Measurements from ENCODE around the gene PER3.

PER3 gene

DNA sequence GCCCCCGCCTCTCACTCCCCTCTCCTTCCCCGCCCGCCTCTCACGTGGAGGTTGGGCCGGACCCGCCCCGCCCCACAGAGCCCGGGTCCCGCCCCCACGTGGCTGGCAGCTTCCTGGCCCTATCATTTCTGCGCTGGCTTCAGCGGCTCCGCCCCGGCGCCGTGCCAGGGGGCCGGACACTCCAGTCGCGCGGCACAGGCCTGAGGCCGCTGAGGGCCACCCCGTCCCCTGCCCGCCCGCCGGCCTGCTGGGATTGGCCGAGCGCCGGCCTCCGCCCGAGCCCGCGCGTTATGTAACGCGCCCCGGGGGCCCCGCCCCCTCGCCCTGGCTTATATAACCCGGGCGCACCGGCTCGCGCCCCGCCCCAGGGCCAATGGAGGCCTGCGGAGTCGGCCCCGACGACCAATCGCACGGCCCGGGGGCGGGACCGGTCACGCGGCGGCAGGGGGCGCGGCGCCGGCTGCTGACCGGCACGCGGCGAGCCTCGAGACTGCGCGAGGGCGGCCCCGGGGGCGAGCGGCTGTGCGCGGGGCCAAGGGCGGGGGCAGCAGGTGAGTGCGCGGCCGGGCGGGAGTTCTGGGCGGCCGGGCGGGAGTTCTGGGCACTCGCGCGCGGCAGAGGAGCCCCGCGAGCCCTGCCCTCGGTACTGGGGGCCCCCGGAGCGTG is at the start of gene PER3:
Gene PER3 (plus strand): TSS at position 466 of the 666 bp plus-strand sequence. CDS start 587 bp downstream, outside the sequence.
- ATAC-seq, result peak; percentile 96
- peak; percentile 90 for DNase-seq

DNA sequence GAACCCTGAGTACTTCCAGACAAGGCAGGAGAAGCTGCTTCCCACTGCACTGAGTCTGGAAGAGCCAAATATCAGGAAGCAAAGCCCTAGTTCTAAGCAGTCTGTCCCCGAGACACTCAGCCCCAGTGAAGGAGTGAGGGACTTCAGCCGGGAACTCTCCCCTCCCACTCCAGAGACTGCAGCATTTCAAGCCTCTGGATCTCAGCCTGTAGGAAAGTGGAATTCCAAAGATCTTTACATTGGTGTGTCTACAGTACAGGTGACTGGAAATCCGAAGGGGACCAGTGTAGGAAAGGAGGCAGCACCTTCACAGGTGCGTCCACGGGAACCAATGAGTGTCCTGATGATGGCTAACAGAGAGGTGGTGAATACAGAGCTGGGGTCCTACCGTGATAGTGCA is 46.0 kb upstream of the PER3 start:
- no peak for ATAC-seq
- DNase-seq, result no peak

DNA sequence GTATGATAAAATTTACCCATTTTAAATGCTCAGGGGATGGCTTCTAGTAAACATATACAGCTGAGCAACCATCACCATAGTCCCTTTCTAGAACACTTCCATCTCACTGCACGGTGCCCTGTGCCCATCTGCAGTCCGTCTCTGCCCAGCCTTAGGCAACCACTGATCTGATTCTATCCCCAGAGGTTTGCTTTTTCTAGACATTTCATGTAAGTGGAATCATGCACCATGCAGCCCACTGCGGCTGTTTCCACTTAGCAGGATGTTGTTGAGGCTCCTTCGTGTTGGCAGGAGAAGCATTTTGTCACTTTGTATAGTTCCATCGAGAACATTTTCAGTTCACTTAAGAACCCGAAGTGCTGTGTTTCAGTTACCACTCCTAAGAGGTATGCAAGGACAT is 40.7 kb upstream of the PER3 start:
- ATAC-seq (no peak), DNase-seq (no peak)

DNA sequence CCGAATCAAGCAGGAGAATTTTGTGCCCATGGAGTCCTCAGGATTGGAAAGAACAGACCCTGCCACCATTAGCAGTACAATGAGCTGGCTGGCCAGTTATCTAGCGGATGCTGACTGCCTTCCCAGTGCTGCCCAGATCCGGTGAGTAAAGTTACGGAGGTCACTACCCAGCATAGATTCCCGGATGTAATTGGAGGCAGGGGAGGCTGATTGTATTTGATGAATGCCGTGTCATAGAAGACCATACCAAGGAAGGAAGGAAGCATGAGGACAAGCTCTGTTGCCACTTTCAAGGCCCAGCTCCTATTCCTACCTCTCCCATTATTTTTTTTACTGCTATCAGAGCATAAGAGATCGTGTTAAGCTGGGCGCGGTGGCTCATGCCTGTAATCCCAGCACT is 39.2 kb upstream of the PER3 start:
- no peak for ATAC-seq
- DNase-seq, result no peak

DNA sequence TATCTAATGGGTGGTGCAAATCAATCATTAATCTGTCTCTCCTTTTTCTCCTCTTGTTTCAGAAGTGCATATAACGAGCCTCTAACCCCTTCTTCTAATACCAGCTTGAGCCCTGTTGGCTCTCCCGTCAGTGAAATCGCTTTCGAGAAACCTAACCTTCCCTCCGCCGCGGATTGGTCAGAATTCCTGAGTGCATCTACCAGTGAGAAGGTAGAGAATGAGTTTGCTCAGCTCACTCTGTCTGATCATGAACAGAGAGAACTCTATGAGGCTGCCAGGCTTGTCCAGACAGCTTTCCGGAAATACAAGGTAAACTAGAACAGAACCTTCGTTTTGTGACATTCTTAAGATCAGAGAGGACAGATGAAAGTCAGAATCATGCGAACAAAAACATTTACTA is 38.3 kb upstream of the PER3 start:
- DNase-seq, result no peak
- no peak for ATAC-seq

DNA sequence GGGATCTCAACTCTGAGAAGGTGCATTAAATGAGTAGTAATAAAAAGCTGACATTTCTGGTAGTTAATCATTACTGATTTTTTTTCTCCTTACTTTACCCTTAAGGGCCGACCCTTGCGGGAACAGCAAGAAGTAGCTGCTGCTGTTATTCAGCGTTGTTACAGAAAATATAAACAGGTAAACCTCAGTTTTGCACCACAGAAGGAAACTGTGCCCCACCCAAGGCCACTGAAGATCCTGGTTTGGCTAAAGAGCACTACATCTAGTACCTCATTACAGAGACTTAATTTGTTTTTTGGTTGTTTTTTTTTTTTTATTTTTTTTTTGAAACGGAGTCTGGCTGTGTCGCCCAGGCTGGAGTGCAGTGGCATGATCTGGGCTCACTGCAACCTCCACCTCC is 36.5 kb upstream of the PER3 start:
- ATAC-seq (no peak), DNase-seq (no peak)

DNA sequence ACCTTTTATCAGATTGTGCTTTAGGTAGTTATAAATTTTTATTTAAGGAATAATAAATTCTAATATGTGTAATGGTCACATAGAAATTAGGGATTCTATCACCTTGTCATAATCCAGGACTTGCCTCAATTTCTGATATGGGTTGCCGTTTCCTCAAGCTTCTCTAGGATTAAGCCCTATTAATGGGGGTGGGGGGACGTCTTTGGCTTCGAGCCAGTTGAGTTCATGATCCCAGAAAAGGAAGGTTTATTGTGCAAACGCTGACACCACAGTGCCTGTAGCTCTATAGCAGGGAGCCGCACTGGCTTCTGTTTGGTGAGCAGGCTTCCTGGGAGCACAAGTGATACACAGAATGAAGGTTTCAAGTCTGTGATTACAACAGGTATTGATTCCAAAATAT is 35.0 kb upstream of the PER3 start:
- ATAC-seq (no peak), DNase-seq (no peak)

DNA sequence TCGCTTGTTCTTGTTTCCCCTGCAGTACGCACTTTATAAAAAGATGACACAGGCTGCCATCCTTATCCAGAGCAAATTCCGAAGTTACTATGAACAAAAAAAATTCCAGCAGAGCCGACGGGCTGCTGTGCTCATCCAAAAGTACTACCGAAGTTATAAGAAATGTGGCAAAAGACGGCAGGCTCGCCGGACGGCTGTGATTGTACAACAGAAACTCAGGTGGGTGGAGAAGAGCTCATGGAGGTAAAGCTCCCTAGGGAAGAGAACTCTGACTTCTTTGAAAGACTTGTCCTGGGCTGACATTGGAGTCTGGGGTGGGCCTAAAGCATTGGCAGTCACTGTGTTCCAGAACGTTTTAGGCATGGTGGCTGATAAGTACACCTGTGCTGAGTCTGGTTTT is 32.9 kb upstream of the PER3 start:
- no peak for ATAC-seq
- DNase-seq, result no peak

DNA sequence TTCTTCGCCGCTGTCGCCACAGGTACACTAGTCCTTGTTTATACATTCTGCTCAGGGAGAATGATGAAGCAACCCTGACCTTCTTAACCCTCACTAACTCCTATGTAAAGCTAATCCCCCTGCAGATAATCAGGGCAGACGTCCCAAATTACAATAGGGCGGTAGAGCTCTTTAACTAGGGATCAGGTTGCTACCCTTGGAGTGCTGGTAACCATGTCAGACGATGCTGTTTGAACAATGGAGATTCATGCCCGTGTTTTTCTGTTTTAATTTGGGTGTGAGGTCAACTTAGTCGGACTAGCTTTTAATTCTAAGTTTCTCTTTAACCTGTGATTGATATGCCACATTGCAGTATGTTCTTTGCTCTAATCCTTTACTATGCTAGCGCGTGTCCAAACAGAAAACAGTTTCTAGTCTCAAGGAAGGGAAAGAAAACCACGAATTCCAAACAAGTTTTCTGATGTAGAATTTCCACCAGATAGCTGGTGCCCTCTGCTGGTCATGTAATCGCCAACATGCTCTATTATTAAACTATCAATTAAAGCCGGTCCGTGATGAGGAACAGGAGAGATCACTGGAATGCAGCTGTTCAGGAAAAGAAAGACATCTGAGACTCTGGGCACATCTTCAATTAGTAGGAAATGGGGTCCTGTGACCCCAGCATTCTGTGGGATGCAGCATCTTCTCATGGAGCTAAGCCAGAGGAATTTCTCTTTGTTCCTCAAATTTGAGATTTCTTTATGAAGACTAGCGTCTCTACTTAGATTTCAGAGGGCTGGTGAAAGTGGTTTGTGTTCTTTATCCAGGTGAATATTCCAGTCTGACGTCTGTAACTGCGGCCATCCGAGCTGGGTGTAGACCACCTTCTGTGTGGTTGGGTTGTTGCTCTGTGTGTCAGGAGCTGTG is 31.3 kb upstream of the PER3 start:
- ATAC-seq, result no peak
- peak; percentile 60 for DNase-seq

DNA sequence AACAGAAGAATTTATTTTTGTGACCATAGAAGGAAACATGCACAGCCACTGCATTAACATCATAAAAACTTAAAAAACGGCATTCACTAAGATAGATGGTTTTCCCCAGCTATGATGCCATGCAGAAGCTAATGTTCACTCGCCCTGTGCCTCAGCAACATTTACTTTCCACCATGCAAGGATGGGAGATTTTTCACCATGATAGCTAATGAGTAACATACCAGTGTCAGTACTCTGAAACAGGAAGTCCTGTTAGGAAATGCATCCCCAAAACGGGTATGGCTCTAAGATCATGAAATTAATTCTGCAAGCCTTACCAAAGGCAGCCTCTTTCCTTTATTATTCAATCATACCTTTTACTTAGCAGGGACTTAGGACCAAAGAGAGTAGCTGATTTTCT is 30.4 kb upstream of the PER3 start:
- DNase-seq, result no peak
- ATAC-seq, result no peak

DNA sequence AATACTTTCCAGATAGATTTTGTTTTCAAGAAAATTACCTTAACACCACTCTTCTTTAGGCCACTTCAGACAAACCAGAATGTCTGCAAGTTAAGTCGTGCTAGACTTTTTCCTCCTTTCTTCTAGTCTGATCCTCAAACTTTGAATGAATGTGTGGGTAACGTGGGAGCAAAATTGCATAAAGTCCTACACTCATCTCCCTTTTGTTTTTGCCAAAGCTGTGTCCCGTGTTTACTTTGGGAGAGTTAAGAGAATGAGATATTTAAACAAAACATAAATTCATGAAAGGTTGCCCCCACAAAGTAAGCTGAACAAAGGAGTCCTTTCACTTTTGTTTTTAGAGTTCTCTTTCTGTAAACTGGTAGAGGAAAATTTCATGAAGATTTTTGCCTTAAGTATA is 29.9 kb upstream of the PER3 start:
- no peak for ATAC-seq
- DNase-seq, result no peak

DNA sequence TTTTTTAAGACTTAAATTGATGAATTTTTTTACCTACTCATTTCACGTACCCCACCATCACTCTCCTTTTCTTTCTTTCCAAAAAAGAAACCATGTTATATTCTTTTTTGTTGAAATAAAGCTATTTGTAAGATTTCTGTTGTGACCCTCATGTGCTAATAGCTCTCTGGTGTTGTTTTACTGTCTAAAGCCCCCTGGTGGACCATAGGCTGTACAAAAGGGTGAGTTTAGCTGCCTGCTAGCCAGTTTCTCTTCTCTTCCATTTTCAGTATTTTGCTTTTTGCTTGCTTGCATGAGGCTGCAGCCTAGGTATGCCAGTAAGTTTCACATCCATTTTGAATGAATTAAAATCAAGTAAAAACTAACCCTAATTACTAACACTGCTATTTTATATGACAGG is 28.6 kb upstream of the PER3 start:
- DNase-seq, result no peak
- ATAC-seq, result no peak

DNA sequence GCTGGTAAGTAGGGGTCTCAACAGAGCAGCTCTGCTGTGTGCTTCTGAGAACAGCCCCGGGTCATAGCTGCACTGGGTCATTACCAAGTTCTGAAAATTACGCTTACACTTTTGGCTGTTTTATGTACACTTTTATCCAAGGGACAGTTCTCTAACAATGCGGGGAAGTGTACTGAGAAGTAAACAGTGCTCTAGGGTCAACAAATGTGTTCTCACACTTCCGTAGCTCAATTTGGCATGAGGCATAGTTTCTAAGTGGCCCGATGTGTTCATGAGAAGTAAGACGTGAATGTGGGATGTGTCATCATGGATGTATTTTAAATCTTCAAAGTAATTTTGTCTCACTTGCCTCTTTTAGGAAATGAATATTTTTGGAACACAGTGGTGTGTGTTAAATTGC is 23.8 kb upstream of the PER3 start:
- no peak for DNase-seq

DNA sequence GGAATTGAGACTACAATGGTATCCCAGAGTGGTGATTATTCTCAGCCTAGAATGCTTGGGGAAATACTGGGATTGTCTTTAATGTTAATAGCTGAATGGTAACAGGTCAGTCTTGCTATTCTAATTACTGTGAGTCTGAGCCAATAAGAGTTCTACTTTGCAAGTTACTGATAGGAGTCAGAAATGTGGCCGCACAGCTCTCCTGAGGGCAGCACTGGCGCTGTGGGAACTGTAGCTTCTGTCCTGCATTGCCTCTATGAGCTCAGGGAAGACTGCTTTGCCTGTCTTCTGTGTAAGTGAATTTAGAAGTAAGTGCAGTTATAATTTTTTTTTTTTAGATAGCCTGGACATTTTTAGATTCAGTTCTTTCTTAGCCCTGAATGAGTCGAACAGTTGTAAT is 23.0 kb upstream of the PER3 start:
- DNase-seq (no peak), ATAC-seq (no peak)

More for the DNA sequence above, 23.8 kb upstream of the PER3 start:
- no peak for ATAC-seq

DNA sequence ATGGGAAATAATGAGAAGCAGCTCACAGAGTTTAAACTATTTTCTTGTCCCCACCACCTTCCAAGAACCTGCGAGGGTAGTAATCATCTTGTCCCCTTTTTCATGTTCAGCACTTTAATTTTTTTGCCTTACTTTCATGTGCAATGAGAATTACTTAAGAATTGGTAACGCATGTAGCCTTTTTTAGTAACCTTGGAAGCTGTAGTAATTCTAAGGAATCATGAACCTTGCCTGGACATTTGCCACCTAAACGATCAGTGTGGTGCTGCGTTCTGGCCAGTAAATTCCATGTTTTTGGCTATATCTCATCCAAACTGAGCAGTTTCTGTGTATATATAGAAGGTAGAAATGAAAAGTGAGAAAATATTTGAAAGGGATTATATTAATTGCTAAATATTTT is 16.9 kb upstream of the PER3 start:
- ATAC-seq (no peak), DNase-seq (no peak)

DNA sequence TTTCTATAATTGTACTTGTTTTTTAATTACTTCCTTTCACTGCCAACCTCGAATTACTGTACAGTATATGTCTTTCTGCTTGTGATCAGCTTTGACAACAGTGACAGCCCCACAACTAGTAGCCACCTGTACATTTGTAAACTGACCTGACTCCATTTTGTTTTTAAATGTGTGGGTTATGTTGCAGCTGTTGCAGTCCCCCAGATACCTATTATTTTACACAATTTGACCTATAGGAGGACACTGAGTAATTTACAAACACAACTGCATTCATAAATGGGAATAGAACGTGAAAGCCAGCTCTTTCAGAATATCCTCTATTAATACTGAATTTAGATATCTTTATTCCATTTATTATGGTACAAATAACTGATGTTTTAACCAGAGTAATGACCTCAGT is 15.5 kb upstream of the PER3 start:
- no peak for DNase-seq
- ATAC-seq, result no peak

DNA sequence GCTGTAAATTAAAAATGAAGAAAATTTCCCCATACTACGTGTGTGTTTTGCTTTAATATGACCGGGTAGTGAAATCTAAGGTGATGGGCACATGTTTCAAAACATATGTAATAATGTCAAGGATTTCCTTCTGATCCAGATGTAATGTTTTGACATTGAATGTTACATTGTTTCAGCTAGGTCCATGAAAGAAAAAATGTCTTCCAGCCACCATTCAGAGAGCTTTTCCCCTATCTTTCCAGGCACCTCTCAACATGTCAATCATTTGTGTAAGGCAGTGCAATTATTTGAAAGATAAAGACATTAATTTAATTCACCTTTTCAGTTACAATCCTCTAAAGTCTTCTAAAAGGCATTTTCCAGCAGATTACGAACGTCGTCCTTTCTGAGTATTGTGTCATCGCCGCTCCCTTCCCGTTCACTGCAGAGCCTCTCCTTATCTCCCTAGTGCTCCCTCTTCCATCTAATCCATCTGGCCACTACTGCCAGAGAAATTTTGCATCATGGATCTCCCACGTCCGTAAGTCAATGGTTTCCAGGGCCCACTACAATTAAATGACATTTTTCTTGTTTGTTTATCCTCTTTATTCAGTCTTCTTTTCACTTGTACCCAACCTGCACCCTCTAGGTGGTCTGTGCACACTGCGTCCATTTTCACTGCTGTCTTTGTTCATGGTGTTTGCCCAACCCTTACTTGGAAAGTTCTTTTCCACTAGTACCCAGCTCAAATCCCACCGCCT is 14.2 kb upstream of the PER3 start:
- DNase-seq (no peak), ATAC-seq (no peak)

DNA sequence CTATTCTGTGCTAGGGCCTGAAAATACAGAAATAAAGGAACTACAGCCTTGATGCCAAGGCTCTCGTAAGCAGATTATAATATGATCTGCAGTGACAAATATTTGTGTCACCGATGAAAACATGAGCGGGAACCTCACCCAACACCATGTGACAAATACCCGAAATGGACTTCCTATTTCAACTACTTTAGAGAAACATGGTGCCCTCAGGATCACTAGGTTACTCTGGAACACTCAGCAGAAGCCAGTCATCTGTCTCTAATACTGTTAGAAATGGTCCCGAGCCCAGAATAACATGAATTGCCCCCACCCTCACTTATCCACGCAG is 13.5 kb upstream of the PER3 start:
- no peak for ATAC-seq

DNA sequence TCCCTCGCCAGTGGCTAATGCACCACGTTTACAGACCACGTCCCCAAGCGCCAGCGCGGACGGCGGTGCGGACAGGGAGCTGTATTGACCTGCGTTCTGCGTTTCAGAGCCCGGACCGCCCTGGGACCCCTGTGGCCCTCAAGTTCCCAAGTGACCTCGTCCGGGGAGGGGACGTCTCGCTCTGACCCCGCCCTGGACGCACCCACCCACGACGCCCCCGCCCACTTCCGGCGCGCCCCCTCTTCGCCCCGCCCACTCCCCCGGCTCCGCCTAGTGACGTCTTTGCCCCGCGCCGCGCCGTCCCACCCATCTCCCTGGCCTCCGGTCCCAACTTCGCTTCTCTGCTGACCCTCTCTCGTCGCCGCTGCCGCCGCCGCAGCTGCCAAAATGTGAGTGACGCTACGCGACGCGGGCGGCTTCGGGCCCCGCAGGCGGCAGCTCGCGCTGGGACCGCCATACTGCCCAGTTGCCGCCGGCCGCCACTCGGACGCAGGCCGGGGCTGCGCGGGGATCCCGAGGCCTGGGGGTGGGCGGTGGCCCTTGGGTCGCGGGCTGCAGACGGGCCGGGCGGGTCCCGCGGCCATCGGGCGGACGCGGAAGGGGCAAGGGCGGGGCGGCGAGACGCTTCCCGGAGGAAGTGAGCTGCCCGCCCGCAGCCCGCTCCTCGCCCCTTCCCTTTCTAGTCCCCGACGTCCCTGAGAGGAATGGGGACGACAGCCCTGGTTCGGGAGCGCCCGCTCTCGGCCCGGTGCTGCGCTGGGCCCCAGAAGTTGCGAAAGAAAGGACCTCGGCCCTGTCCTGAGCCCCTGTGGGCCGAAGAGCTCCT is 12.9 kb upstream of the PER3 start, which contains the start of gene VAMP3:
Gene VAMP3 (plus strand): TSS at position 300 of the 826 bp plus-strand sequence. CDS start 88 bp downstream, at position 388.
- ATAC-seq, result peak; percentile 92
- peak; percentile 94 for DNase-seq

More for the DNA sequence above, 13.5 kb upstream of the PER3 start:
- no peak for DNase-seq

DNA sequence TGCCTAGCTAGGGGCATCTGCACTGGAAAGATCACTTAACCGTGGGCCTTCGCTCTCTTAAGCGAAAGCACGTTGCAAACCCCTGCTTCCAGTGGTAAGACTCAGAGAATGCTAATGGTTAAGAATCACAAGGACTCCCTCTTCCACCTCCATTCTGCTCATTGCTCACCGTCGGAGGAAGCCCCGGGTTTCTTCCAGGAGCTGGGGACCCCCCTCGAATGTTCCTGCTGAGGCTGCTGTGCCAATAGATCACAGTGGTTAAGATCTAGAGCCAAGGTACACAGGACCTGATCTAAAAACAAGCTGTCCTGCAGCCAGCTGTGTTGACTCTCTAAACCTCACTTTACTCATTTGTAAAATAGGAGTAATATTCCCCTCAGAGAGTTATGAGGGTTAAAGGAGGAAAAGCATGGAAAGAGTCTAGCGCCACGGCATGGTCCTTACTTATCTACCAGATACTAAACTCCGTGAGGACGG is 12.2 kb upstream of the PER3 start:
- DNase-seq (no peak), ATAC-seq (no peak)

DNA sequence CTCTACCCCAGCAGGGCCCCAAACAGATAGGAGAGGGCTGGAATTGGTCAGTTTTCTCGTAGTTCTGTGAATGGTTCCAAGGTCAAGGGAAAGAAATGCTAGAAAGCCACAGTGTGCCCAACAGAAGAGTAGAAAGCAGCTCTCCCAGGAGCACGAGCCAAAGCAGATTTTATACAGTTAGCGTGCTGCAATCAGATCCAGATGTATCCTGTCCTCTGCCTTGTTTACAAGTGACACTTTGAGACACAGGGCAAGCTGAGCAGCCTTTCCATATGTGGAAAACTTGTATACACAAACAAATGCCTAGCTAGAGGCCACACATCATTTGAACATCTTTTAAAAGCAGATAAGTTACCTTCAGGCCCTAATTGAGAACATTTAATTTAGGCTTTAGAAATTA is 6.5 kb upstream of the PER3 start:
- ATAC-seq, result no peak

DNA sequence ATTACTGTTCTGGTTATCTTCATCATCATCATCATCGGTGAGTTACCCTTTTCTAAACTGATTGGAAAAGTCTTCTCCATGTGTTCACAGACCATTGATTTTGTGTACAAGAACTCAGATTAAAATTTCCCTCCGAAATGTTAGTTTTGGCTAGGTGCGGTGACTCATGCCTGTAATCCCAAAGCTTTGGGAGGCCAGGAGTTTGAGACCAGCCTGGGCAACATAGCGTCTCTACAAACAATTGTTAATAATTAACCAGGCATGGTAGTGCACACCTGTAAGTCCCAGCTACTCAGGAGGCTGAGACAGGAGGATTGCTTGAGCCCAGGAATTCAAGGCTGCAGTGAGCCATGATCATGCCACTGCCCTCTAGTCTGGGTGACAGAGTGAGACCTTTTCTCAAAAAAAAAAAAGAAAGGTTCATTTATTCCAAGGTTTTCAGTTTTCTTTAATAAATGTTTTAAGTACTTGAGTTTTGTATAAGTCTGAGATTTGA is 5.9 kb upstream of the PER3 start:
- ATAC-seq (no peak), DNase-seq (no peak)

More for the DNA sequence above, 6.5 kb upstream of the PER3 start:
- DNase-seq, result no peak
